HG02885 (cell line): ENCODE data around the gene RTF1.
"Not testable (repeated sequence)": the region's sequence is repeated elsewhere in the genome, so short reads cannot be mapped to it uniquely, and the experiment has no call there.

ENCODE experiments used
- ATAC-seq: cut with Tn5 transposase; IDR thresholded peaks from one replicate; pipeline ENCODE4 v1.9.1; 2021; ENCODE audit warnings: mild to moderate bottlenecking; ENCODE audit not compliant: unreplicated experiment, poor library complexity

RTF1 gene

DNA sequence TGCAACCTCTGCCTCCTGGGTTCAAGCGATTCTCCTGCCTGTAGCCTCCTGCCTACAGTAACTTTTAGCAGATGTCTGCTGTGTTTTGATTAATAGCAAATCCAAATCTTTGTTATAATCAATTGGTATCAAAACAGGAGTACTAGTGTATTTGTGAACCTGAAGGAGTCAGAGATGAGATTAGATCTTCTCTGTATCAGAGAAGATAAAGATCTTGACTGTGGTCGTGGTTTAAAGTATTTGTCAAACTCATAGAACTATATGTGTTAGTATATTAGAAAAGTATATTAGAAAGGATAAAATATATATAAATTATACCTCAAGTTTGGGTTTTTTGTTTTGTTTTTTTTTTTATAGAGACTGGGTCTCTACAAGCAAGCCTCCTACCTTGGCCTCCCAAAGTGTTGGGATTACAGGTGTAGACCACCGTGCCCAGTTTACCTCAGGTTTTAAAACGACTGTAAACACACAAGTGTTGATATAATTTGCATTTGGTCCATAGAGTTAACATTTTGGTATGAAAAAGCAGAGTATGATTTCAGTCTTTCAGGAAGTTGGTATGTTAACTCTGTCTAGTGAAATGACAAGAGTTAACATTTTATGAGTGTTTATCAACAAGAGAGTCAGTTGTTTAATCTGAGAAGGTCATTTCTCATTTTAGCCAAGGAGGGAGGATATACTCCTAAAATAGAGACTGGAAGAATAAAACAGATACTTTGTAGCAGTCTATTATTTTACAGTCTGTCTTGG is 18.3 kb downstream of the RTF1 start:
- no peak for ATAC-seq

DNA sequence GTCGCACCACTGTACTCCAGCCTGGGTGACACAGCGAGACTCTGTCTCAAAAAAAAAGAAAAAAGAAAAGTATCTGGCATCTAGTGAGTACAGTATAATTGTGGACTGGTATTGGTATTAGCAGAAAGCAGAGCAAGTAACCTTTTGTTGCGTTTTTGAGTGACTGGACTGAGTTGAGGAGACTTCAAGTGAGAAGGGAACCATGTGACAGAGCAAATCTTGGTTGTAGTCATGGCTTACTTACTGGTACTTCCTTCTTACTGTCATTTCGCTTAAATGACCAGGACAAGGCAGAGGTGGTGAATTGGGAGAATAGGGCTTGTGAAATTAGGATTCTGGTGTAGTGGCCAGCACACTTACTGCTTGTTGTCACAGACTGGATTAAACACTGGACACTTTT is 20.6 kb downstream of the RTF1 start:
- no peak for ATAC-seq

GRCh38 chr15:41438206-41438605 is 21.3 kb downstream of the RTF1 start:
- no peak for ATAC-seq

DNA sequence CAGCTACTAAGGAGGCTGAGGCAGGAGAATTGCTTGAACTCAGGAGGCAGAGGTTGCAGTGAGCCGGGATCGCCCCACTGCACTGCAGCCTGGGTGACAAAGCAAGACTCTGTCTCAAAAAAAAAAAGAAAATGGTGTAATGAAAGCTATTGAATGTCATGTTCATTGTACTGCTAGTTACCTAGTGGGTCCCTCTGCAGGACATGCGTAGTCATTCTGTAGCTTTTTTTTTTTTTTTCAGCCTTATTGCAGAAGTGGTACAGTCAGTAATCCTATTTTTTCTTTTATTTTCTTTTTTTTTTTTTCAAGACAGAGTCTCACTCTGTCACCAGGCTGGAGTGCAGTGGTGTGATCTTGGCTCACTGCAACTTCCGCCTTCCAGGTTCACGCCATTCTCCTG is 21.9 kb downstream of the RTF1 start:
- not testable (repeated sequence) for ATAC-seq

DNA sequence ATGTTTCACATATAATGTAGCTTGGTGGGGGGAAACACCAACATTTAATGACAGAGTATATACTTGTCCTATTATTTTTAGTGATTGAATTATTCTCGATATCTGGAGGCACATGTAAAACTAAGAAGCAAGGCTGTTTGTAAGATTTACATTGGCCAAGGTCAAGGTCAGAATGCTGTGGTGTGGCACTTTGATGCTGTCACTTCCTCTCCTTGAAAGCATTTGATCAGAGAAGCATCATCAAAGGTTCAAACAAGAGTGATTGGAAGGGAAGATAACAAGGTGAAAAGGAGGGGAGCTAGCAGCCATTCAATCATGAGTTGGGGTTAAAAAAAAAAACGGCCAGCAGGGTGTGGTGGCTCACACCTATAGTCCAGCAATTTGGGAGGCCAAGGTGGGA is 26.4 kb downstream of the RTF1 start:
- ATAC-seq: no peak

GRCh38 chr15:41445399-41445798 is 28.5 kb downstream of the RTF1 start:
- no peak for ATAC-seq

- ATAC-seq: no peak
These were observed 45.3 kb downstream of the RTF1 start for GRCh38 chr15:41462084-41462795.

DNA sequence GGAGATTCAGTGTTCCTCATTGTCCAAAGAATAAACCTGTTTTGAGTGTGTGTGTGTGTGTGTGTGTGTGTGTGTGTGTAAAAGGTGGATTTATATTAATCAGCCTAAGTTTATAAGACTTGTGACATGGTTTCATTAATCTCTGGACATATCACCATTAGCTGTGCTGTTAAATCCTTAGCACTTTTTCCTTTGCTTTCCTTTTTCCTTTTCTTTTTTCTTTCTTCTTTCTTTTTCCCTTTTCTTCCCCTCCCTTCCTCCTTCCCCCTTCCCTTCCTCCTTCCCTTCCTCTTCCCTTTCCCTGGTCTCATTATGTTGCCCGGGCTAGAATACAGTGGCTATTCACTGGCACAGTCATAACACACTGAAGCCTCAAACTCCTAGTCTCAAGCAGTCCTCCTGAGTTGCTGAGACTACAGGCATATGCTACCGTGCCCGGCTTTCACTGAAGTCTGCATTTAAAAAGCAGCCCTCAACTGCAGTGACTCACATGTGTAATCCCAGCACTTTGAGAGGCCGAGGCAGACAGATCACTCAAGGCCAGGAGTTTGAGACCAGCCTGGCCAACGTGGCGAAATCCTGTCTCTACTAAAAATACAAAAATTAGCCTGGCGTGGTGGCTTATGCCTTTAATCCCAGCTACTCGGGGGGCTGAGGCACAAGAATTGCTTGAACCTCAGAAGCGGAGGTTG is 48.1 kb downstream of the RTF1 start:
- no peak for ATAC-seq

GRCh38 chr15:41465822-41466421 is 49.0 kb downstream of the RTF1 start:
- ATAC-seq: no peak

DNA sequence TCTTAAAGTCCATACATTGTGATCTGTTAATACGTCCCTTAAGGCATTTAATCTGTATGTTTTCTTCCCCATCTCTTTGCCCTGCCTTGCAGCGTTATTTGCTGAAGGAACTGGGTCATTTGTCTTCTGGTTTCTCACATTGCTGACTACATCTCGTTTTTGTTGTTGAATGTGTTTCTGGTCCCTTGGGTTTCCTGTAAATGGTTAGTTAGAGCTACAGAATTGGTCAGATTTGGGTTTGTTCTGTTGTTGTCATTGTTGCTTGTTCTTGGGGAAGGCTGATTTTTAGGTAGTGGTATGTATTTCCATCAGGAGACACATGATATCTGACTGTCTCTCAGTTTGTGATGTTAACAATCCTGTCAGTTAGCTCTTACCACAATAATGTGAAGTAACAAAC is 49.8 kb downstream of the RTF1 start:
- no peak for ATAC-seq

DNA sequence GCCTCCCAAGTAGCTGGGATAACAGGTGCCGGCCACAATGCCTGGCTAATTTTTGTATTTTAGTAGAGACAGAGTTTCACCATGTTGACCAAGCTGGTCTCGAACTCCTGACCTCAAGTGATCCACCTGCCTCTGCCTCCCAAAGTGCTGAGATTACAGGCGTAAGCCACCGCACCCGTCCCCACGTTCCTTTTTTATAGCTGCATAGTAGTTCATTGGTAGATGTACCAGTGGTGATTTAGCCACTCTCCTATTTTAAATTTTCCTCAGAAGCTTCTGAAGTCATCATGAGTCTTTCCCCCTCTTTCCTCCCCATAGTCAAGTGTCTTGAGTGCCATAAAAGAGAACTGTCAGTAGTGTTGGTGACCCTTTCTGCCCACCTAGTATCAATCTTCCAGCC is 52.7 kb downstream of the RTF1 start:
- not testable (repeated sequence) for ATAC-seq

- ATAC-seq: no peak
These were observed 56.5 kb downstream of the RTF1 start for GRCh38 chr15:41473418-41473817.

DNA sequence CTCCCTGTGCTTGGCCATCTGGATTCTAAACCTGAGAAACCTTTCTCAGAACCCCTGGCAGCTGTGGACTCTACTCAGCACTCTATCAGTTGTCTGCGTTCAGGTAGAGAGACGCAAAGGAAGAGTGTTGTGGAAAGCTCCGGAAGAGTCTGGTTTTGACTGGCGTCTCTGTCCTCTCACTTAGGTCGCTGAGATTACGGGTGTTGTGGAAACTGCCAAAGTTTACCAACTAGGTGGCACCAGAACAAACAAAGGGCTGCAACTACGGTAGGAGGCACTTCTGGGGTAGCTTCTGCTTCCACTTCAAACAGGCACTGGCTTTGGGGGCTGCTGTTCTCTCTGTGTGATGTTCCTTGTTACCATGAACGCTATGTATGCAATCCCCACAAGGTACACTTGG is 57.5 kb downstream of the RTF1 start:
- no peak for ATAC-seq

- no peak for ATAC-seq
These were observed 58.0 kb downstream of the RTF1 start for GRCh38 chr15:41474941-41475340.

- ATAC-seq: no peak
These were observed 59.6 kb downstream of the RTF1 start for GRCh38 chr15:41476416-41477048.

DNA sequence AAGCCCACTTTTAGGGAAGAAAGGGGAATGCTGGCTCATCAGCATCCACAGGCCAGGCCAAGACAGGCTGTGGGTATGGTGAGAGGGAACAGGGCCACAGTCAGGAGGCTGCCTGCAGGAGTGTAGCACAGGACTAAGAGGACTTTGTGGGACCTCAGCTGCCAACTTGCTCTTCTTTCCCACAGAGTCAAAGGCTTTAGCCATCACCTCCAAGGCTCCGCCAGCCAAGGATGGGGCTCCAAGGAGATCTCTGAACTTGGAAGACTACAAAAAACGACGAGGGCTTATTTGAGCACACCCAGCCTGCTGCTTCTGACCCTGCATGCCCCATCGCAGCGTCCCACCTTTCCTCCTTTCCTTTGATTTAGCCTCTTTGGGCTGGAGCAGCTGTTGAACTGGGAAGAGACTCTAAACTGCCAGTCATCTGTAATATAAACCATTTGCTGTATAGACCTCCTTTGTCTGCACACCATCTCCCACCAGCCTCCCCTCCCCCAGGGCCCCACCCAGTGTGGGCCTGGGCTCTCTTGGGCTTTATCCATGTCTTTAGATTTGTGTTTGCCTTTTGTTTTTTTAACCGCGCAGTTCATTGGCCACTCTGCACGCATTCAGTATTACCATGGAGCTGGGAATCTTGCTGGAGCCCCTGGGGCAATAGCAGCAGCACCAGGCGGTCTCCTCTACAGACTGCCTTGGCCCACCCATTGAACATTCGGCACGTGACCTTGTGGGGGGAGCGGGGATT is 63.7 kb downstream of the RTF1 start:
- ATAC-seq: no peak

GRCh38 chr15:41482110-41482877 is 65.4 kb downstream of the RTF1 start:
- ATAC-seq: no peak

GRCh38 chr15:41483115-41483514 is 66.2 kb downstream of the RTF1 start:
- ATAC-seq: no peak

DNA sequence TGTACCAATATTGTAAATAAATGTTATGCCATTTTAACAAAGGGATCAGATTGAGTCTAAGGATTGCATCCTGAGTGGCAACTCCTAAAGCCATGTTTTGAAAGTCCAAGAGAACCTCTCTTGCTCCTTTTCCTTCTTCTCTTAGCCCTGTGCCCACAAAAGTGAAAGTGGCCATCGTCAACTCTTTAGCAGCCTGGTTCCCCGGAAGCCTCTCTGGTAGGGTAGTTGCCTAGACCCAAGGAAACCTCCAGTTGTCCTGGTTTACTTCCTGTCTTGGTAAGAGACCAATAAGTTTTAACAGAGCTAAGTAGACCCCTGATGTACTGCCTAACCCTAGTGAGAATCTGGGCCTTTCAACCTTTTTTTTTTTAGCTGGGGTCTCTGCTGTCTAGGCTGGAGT is 66.6 kb downstream of the RTF1 start:
- ATAC-seq: no peak
